ENCODE measurements around the gene TOPORS. TPM values are rescaled to one million over a fixed set of nuclear protein-coding genes. Genes with fewer than 3 reads are reported as not detected.

Gene TOPORS
- total RNA-seq, 5 donors from 2014 or later (not counting 1 experiment from before 2014, with no cell fraction given): 14.8 to 28.3 (median 16.8) TPM

GRCh38 chr9:32558408-32558934 is 6.1 kb upstream of the TOPORS start:
- Mint-ChIP-seq H3K27ac (peak overlapping the region; percentile 44 to 70), H3K27me3 (no peaks in the 10 kb centered on the region), H3K36me3 (peaks cover 6% of the 10 kb centered on the region), H3K4me3 (no peak overlapping the region), H3K4me1 (peaks cover 45 to 47% (median 46%) of the 10 kb centered on the region in 3 donors), H3K9me3 (no peaks in the 10 kb centered on the region)
- Histone ChIP-seq H3K4me3 (ENCODE audit: control insufficient read depth in 1 of 2, extremely low read depth in 1 of 2, low read length in 1 of 2) (no peak overlapping the region), H3K27ac (ENCODE audit: low read length) (no peak overlapping the region), H3K36me3 (ENCODE audit: control insufficient read depth in 2 of 2, extremely low read depth in 1 of 2, insufficient read depth in 1 of 2, low read length in 1 of 2) (peaks cover 0 to 8% of the 10 kb centered on the region in 2 donors), H3K4me1 (ENCODE audit: control insufficient read depth in 1 of 2, extremely low read depth in 1 of 2, insufficient read depth in 2 of 2, low read length in 2 of 2) (peaks cover 0 to under 1% of the 10 kb centered on the region in 2 experiments), H3K27me3 (replicated peaks in 1 of 2; ENCODE audit: control insufficient read depth in 2 of 2, extremely low read depth in 1 of 2, insufficient read depth in 2 of 2, low read length in 1 of 2) (no peaks in the 10 kb centered on the region), H3K9me3 (no peaks in the 10 kb centered on the region)
- ChIA-PET CTCF (interaction anchor here (0.7 to 1.1 kb wide), 2 partner anchors 32 to 180 kb away, joined by 3 to 6 read pairs; partner anchors contain the start of gene RIGI (in 1 of the 2)), POLR2A (no interaction called here)
- no peak for DNase-seq
- WGBS (ENCODE audit: insufficient coverage): no CpG with 5 or more reads among the region's 3 CpGs
- ATAC-seq (replicated peaks in 1 of 4): no peak

GRCh38 chr9:32554591-32554990 is 2.2 kb upstream of the TOPORS start:
- Mint-ChIP-seq H3K4me3 (no peak overlapping the region), H3K27ac (peak overlapping the region; percentile 14 to 55), H3K4me1 (peaks cover 45 to 53% (median 49%) of the 10 kb centered on the region in 3 donors), H3K27me3 (no peaks in the 10 kb centered on the region), H3K36me3 (peaks cover 3% of the 10 kb centered on the region), H3K9me3 (no peaks in the 10 kb centered on the region)
- no peaks in the 10 kb centered on the region for H3K27me3 ChIP-seq (replicated peaks in 1 of 2; ENCODE audit: control insufficient read depth in 2 of 2, extremely low read depth in 1 of 2, insufficient read depth in 2 of 2, low read length in 1 of 2)
- H3K9me3 ChIP-seq: no peaks in the 10 kb centered on the region
- POLR2A ChIA-PET: interaction anchor here (0.8 kb wide), 2 partner anchors 10 to 17 kb away, joined by 3 read pairs; no protein-coding TSS in a partner anchor
- no peak for DNase-seq
- no peak for ATAC-seq (replicated peaks in 1 of 4)
- CTCF ChIA-PET: interaction anchor here (0.6 to 3.2 kb wide), 7 partner anchors 17 to 176 kb away, joined by 3 to 18 read pairs (median 5); partner anchors contain the start of genes NDUFB6 (in 1 of the 2) and RIGI (in 1 of the 2)
- H3K4me3 ChIP-seq (ENCODE audit: control insufficient read depth in 1 of 2, extremely low read depth in 1 of 2, low read length in 1 of 2): no peak overlapping the region
- H3K4me1 ChIP-seq (ENCODE audit: control insufficient read depth in 1 of 2, extremely low read depth in 1 of 2, insufficient read depth in 2 of 2, low read length in 2 of 2): peaks cover 10 to 24% of the 10 kb centered on the region in 2 experiments
- H3K27ac ChIP-seq (ENCODE audit: low read length): no peak overlapping the region
- peaks cover 0 to 6% of the 10 kb centered on the region in 2 donors for H3K36me3 ChIP-seq (ENCODE audit: control insufficient read depth in 2 of 2, extremely low read depth in 1 of 2, insufficient read depth in 1 of 2, low read length in 1 of 2)

- DNase-seq (no peak), ATAC-seq (replicated peaks in 1 of 4) (no peak)
- Histone ChIP-seq H3K36me3 (ENCODE audit: control insufficient read depth in 2 of 2, extremely low read depth in 1 of 2, insufficient read depth in 1 of 2, low read length in 1 of 2) (peaks cover 0 to 5% of the 10 kb centered on the region in 2 donors), H3K9me3 (no peaks in the 10 kb centered on the region), H3K4me1 (ENCODE audit: control insufficient read depth in 1 of 2, extremely low read depth in 1 of 2, insufficient read depth in 2 of 2, low read length in 2 of 2) (peaks cover 13 to 24% of the 10 kb centered on the region in 2 experiments), H3K27me3 (replicated peaks in 1 of 2; ENCODE audit: control insufficient read depth in 2 of 2, extremely low read depth in 1 of 2, insufficient read depth in 2 of 2, low read length in 1 of 2) (no peaks in the 10 kb centered on the region), H3K27ac (ENCODE audit: low read length) (no peak overlapping the region), H3K4me3 (ENCODE audit: control insufficient read depth in 1 of 2, extremely low read depth in 1 of 2, low read length in 1 of 2) (no peak overlapping the region)
- Mint-ChIP-seq H3K36me3 (peaks cover 2% of the 10 kb centered on the region), H3K4me3 (peak overlapping the region; percentile 31 to 91 (median 34)), H3K27ac (peak overlapping the region; percentile 52 to 75), H3K9me3 (no peaks in the 10 kb centered on the region), H3K4me1 (peaks cover 45 to 54% (median 49%) of the 10 kb centered on the region in 3 donors), H3K27me3 (no peaks in the 10 kb centered on the region)
- POLR2A ChIA-PET: interaction anchor here (0.8 kb wide), 2 partner anchors 10 to 18 kb away, joined by 3 read pairs; no protein-coding TSS in a partner anchor
- CTCF ChIA-PET: interaction anchor here (0.7 to 3.2 kb wide), 6 partner anchors 18 to 175 kb away, joined by 3 to 18 read pairs (median 6); partner anchors contain the start of genes NDUFB6 (in 1 of the 2) and RIGI (in 1 of the 2)
- WGBS (ENCODE audit: insufficient coverage): no CpG with 5 or more reads among the region's 2 CpGs
Observed at GRCh38 chr9:32554107-32554506, 1.7 kb upstream of the TOPORS start.

GRCh38 chr9:32551276-32552051 is 922 bp downstream of the TOPORS start:
- H3K4me3 ChIP-seq (ENCODE audit: control insufficient read depth in 1 of 2, extremely low read depth in 1 of 2, low read length in 1 of 2): peak overlapping the region; percentile 89 to 91
- peak overlapping the region; percentile 99 for H3K27ac ChIP-seq (ENCODE audit: low read length)
- WGBS (ENCODE audit: insufficient coverage): 1% methylated on average over 18 of the region's 36 CpGs
- peak in 34 of 35 experiments; percentile 7 to 67 (median 37) for DNase-seq
- H3K9me3 Mint-ChIP-seq: no peaks in the 10 kb centered on the region
- no peaks in the 10 kb centered on the region for H3K27me3 ChIP-seq (replicated peaks in 1 of 2; ENCODE audit: control insufficient read depth in 2 of 2, extremely low read depth in 1 of 2, insufficient read depth in 2 of 2, low read length in 1 of 2)
- H3K36me3 Mint-ChIP-seq: peaks cover 5% of the 10 kb centered on the region
- H3K27ac Mint-ChIP-seq: peak overlapping the region; percentile 99 to 100
- ChIA-PET CTCF (interaction anchor here (0.6 to 4.3 kb wide), 14 partner anchors 11 to 173 kb away, joined by 3 to 78 read pairs (median 6); partner anchors contain the start of genes RIGI (in 2 of the 2) and NDUFB6 (in 1 of the 2)), POLR2A (interaction anchor here (0.6 to 1.9 kb wide), 8 partner anchors 21 to 1401 kb away, joined by 3 to 11 read pairs (median 5); partner anchors contain the start of genes RIGI (in 2 of the 2) and NDUFB6 (in 1 of the 2))
- peaks cover 59 to 66% (median 61%) of the 10 kb centered on the region in 3 donors for H3K4me1 Mint-ChIP-seq
- H3K9me3 ChIP-seq: no peaks in the 10 kb centered on the region
- H3K27me3 Mint-ChIP-seq: no peaks in the 10 kb centered on the region
- peak; percentile 5 to 16 (median 10) for ATAC-seq (replicated peaks in 1 of 4)
- no peaks in the 10 kb centered on the region for H3K36me3 ChIP-seq (ENCODE audit: control insufficient read depth in 2 of 2, extremely low read depth in 1 of 2, insufficient read depth in 1 of 2, low read length in 1 of 2)
- peak overlapping the region; percentile 91 to 98 (median 97) for H3K4me3 Mint-ChIP-seq
- H3K4me1 ChIP-seq (ENCODE audit: control insufficient read depth in 1 of 2, extremely low read depth in 1 of 2, insufficient read depth in 2 of 2, low read length in 2 of 2): peaks cover 13 to 24% of the 10 kb centered on the region in 2 experiments

- H3K27me3 Mint-ChIP-seq: no peaks in the 10 kb centered on the region
- no peaks in the 10 kb centered on the region for H3K9me3 Mint-ChIP-seq
- ChIA-PET POLR2A (interaction anchor here (0.6 to 1.9 kb wide), 8 partner anchors 21 to 1097 kb away, joined by 3 to 11 read pairs (median 4); partner anchors contain the start of gene RIGI (in 2 of the 2)), CTCF (interaction anchor here (0.6 to 4.3 kb wide), 14 partner anchors 10 to 172 kb away, joined by 3 to 78 read pairs (median 5); partner anchors contain the start of genes RIGI (in 2 of the 2), ACO1 (in 1 of the 2) and NDUFB6 (in 1 of the 2))
- Histone ChIP-seq H3K36me3 (ENCODE audit: control insufficient read depth in 2 of 2, extremely low read depth in 1 of 2, insufficient read depth in 1 of 2, low read length in 1 of 2) (no peaks in the 10 kb centered on the region), H3K27me3 (replicated peaks in 1 of 2; ENCODE audit: control insufficient read depth in 2 of 2, extremely low read depth in 1 of 2, insufficient read depth in 2 of 2, low read length in 1 of 2) (no peaks in the 10 kb centered on the region), H3K27ac (ENCODE audit: low read length) (peak overlapping the region; percentile 99), H3K4me1 (ENCODE audit: control insufficient read depth in 1 of 2, extremely low read depth in 1 of 2, insufficient read depth in 2 of 2, low read length in 2 of 2) (peaks cover 13 to 24% of the 10 kb centered on the region in 2 experiments), H3K9me3 (no peaks in the 10 kb centered on the region), H3K4me3 (ENCODE audit: control insufficient read depth in 1 of 2, extremely low read depth in 1 of 2, low read length in 1 of 2) (peak overlapping the region; percentile 89 to 91)
- WGBS (ENCODE audit: insufficient coverage): 0% methylated on average over 70 of the region's 75 CpGs
- peak overlapping the region; percentile 91 to 98 (median 97) for H3K4me3 Mint-ChIP-seq
- peak overlapping the region; percentile 99 to 100 for H3K27ac Mint-ChIP-seq
- peaks cover 58 to 65% (median 59%) of the 10 kb centered on the region in 3 donors for H3K4me1 Mint-ChIP-seq
- ATAC-seq (replicated peaks in 1 of 4) (peak; percentile 82 to 87 (median 85)), DNase-seq (peak; percentile 86 to 99 (median 97))
- H3K36me3 Mint-ChIP-seq: peaks cover 5% of the 10 kb centered on the region
Observed at GRCh38 chr9:32550562-32551275, 1.7 kb downstream of the TOPORS start.

Measured in T-cell (primary cell).